Measurements from ENCODE around the gene EIF2S3B.

Gene EIF2S3B

GRCh38 chr12:10503460-10503859, 2.2 kb upstream of the EIF2S3B start:
- TF ChIP-seq EZH2phosphoT487 (IDR thresholded peaks at IDR 0.05; ENCODE audit: low read length) (no peak), CTCF (IDR thresholded peaks at IDR 0.05; ENCODE audit: low read length) (no peak), EZH2 (optimal IDR thresholded peaks at IDR 0.05; ENCODE audit: low read depth, low read length) (no peak)
- Histone ChIP-seq H3K9ac (ENCODE audit: low read length) (no peak overlapping the region), H3K4me3 (ENCODE audit: low read length) (no peak overlapping the region), H3K9me3 (replicated peaks; ENCODE audit: insufficient read depth, low read length) (no peaks in the 10 kb centered on the region), H2AFZ (ENCODE audit: low read length) (no peak overlapping the region), H3K4me1 (ENCODE audit: low read length) (no peaks in the 10 kb centered on the region), H3K79me2 (ENCODE audit: low read length) (no peaks in the 10 kb centered on the region), H3K4me2 (ENCODE audit: low read depth, low read length) (no peak overlapping the region), H3F3A (ENCODE audit: insufficient read depth, low read length) (no peaks in the 10 kb centered on the region), H3K36me3 (replicated peaks; ENCODE audit: insufficient read depth, low read length) (no peaks in the 10 kb centered on the region), H3K27me3 (replicated peaks; ENCODE audit: insufficient read depth, low read length) (no peaks in the 10 kb centered on the region), H3K9me2 (replicated peaks; ENCODE audit: insufficient read depth, low read length) (no peaks in the 10 kb centered on the region), H4K20me1 (ENCODE audit: insufficient read depth, low read length) (no peaks in the 10 kb centered on the region), H3K27ac (ENCODE audit: low read length) (no peak overlapping the region)
- DNase-seq, result no peak

GRCh38 chr12:10511756-10512355, 6.2 kb downstream of the EIF2S3B start:
- no peaks in the 10 kb centered on the region for H3K9me3 ChIP-seq (replicated peaks; ENCODE audit: insufficient read depth, low read length)
- H3K4me1 ChIP-seq (ENCODE audit: low read length), result no peaks in the 10 kb centered on the region
- TF ChIP-seq CTCF (IDR thresholded peaks at IDR 0.05; ENCODE audit: low read length) (no peak), EZH2 (optimal IDR thresholded peaks at IDR 0.05; ENCODE audit: low read depth, low read length) (no peak), EZH2phosphoT487 (IDR thresholded peaks at IDR 0.05; ENCODE audit: low read length) (no peak)
- H3K36me3 ChIP-seq (replicated peaks; ENCODE audit: insufficient read depth, low read length), result no peaks in the 10 kb centered on the region
- no peak for DNase-seq
- H3K9me2 ChIP-seq (replicated peaks; ENCODE audit: insufficient read depth, low read length), result no peaks in the 10 kb centered on the region
- no peak overlapping the region for H3K4me2 ChIP-seq (ENCODE audit: low read depth, low read length)
- no peak overlapping the region for H2AFZ ChIP-seq (ENCODE audit: low read length)
- no peak overlapping the region for H3K4me3 ChIP-seq (ENCODE audit: low read length)
- H3K79me2 ChIP-seq (ENCODE audit: low read length), result no peaks in the 10 kb centered on the region
- H3K27ac ChIP-seq (ENCODE audit: low read length), result no peak overlapping the region
- no peaks in the 10 kb centered on the region; the same call in 1 of the 2 replicates for H3K27me3 ChIP-seq (replicated peaks; ENCODE audit: insufficient read depth, low read length)
- no peaks in the 10 kb centered on the region for H4K20me1 ChIP-seq (ENCODE audit: insufficient read depth, low read length)
- H3F3A ChIP-seq (ENCODE audit: insufficient read depth, low read length), result no peaks in the 10 kb centered on the region
- H3K9ac ChIP-seq (ENCODE audit: low read length), result no peak overlapping the region

GRCh38 chr12:10512798-10513197, 7.1 kb downstream of the EIF2S3B start:
- H3K4me2 ChIP-seq (ENCODE audit: low read depth, low read length), result no peak overlapping the region
- no peak overlapping the region for H3K9ac ChIP-seq (ENCODE audit: low read length)
- no peaks in the 10 kb centered on the region for H3K9me3 ChIP-seq (replicated peaks; ENCODE audit: insufficient read depth, low read length)
- no peak for DNase-seq
- no peaks in the 10 kb centered on the region for H4K20me1 ChIP-seq (ENCODE audit: insufficient read depth, low read length)
- no peak overlapping the region for H3K4me3 ChIP-seq (ENCODE audit: low read length)
- H2AFZ ChIP-seq (ENCODE audit: low read length), result no peak overlapping the region
- H3K27ac ChIP-seq (ENCODE audit: low read length), result no peak overlapping the region
- H3K4me1 ChIP-seq (ENCODE audit: low read length), result no peaks in the 10 kb centered on the region
- H3K79me2 ChIP-seq (ENCODE audit: low read length), result no peaks in the 10 kb centered on the region
- H3F3A ChIP-seq (ENCODE audit: insufficient read depth, low read length), result no peaks in the 10 kb centered on the region
- H3K9me2 ChIP-seq (replicated peaks; ENCODE audit: insufficient read depth, low read length), result no peaks in the 10 kb centered on the region
- H3K27me3 ChIP-seq (replicated peaks; ENCODE audit: insufficient read depth, low read length), result no peaks in the 10 kb centered on the region; the same call in 1 of the 2 replicates
- TF ChIP-seq EZH2phosphoT487 (IDR thresholded peaks at IDR 0.05; ENCODE audit: low read length), result no peak
- TF ChIP-seq EZH2 (optimal IDR thresholded peaks at IDR 0.05; ENCODE audit: low read depth, low read length), result no peak
- no peak for TF ChIP-seq CTCF (IDR thresholded peaks at IDR 0.05; ENCODE audit: low read length)
- H3K36me3 ChIP-seq (replicated peaks; ENCODE audit: insufficient read depth, low read length), result no peaks in the 10 kb centered on the region

All from MM.1S (cell line).